ENCODE data around the gene TSEN54.

- TF ChIP-seq TAF1 (IDR thresholded peaks at IDR 0.05; ENCODE audit: borderline replicate concordance, insufficient read depth, low read length) (no peak), POLR2AphosphoS5 (IDR thresholded peaks at IDR 0.05; ENCODE audit: low read depth, low read length) (no peak; the same call in 1 of the 2 replicates), REST (IDR thresholded peaks at IDR 0.05; ENCODE audit: insufficient read depth in 1 of 2, low read depth in 2 of 2, low read length in 2 of 2) (no peak), SIN3A (IDR thresholded peaks at IDR 0.05; ENCODE audit: borderline replicate concordance, insufficient read depth, low read length) (no peak)
Observed at GRCh38 chr17:75498726-75499213, 17.6 kb upstream of the TSEN54 start.

All from PFSK-1 (cell line).